Measurements from ENCODE around the gene PPARA. TPM values are rescaled to one million over a fixed set of nuclear protein-coding genes. Genes with fewer than 3 reads are reported as not detected.
A peak's percentile ranks its signal among the peaks of the same experiment; 100 is the strongest.

The PPARA gene
- total RNA-seq, 1 experiment from 2014 or later = 10.7 TPM

- in situ Hi-C loops (cut with HindIII; ENCODE audit: low pct_unique_long_range_greater_than_20kb, low sequenced_read_pairs) = no loop called here
Measured at GRCh38 chr22:46114518-46115387, 35.6 kb upstream of the PPARA start.

GRCh38 chr22:46115388-46115678 is 35.0 kb upstream of the PPARA start:
- Histone ChIP-seq H3K27ac (ENCODE audit: low read length) (peak overlapping the region; percentile 89), H3K9me3 (ENCODE audit: control insufficient read depth, insufficient read depth, low read depth, low read length) (no peaks in the 10 kb centered on the region), H3K27me3 (ENCODE audit: control insufficient read depth, insufficient read depth, low read length) (no peaks in the 10 kb centered on the region), H3K4me3 (ENCODE audit: low read depth in 2 of 2, low read length in 2 of 2) (no peak overlapping the region), H3K36me3 (ENCODE audit: control insufficient read depth, insufficient read depth, low read length) (no peaks in the 10 kb centered on the region), H3K4me1 (ENCODE audit: control insufficient read depth, insufficient read depth, low read length) (peaks cover 76% of the 10 kb centered on the region)
- ChIA-PET POLR2A (no interaction called here), CTCF (interaction anchor here (1.1 kb wide), 1 partner anchor 109 kb away, joined by 4 read pairs; no protein-coding TSS in a partner anchor)
- no peak for ATAC-seq
- in situ Hi-C loops (cut with HindIII; ENCODE audit: low pct_unique_long_range_greater_than_20kb, low sequenced_read_pairs) = no loop called here
- no peak for DNase-seq (ENCODE audit: low read depth, low spot score)
- BruUV-seq (replicated peaks) = no TSS peak
- intact Hi-C loops (cut with micrococcal nuclease; ENCODE audit: unreplicated experiment) = loop anchor here (10.0 kb wide), 1 partner anchor 121 kb away; no protein-coding TSS in a partner anchor
- TF ChIP-seq TCF7L2 (IDR thresholded peaks at IDR 0.05; ENCODE audit: low read depth, low read length) (no peak), POLR2AphosphoS5 (IDR thresholded peaks at IDR 0.05; ENCODE audit: low read depth, low read length) (no peak), CTCF (IDR thresholded peaks at IDR 0.05) (no peak), REST (IDR thresholded peaks at IDR 0.05; ENCODE audit: insufficient read depth in 1 of 2, low read depth in 2 of 2, low read length in 1 of 2) (no peak), SIN3A (IDR thresholded peaks at IDR 0.05; ENCODE audit: borderline replicate concordance, insufficient read depth, low read depth, low read length) (no peak)

More at GRCh38 chr22:46114518-46115387, 35.6 kb upstream of the PPARA start:
- H3K9me3 ChIP-seq (ENCODE audit: control insufficient read depth, insufficient read depth, low read depth, low read length) = no peaks in the 10 kb centered on the region
- CTCF ChIA-PET = interaction anchor here (1.1 kb wide), 1 partner anchor 109 kb away, joined by 4 read pairs; no protein-coding TSS in a partner anchor
- H3K4me1 ChIP-seq (ENCODE audit: control insufficient read depth, insufficient read depth, low read length) = peaks cover 80% of the 10 kb centered on the region
- no peaks in the 10 kb centered on the region for H3K36me3 ChIP-seq (ENCODE audit: control insufficient read depth, insufficient read depth, low read length)
- intact Hi-C loops (cut with micrococcal nuclease; ENCODE audit: unreplicated experiment) = loop anchor here (10.0 kb wide), 1 partner anchor 120 kb away; no protein-coding TSS in a partner anchor
- TF ChIP-seq CTCF (IDR thresholded peaks at IDR 0.05) (peak; percentile 41), REST (IDR thresholded peaks at IDR 0.05; ENCODE audit: insufficient read depth in 1 of 2, low read depth in 2 of 2, low read length in 1 of 2) (no peak), SIN3A (IDR thresholded peaks at IDR 0.05; ENCODE audit: borderline replicate concordance, insufficient read depth, low read depth, low read length) (no peak)
- no TSS peak for BruUV-seq (replicated peaks)
- H3K27ac ChIP-seq (ENCODE audit: low read length) = peak overlapping the region; percentile 89
- no peak overlapping the region for H3K4me3 ChIP-seq (ENCODE audit: low read depth in 2 of 2, low read length in 2 of 2)
- ATAC-seq = peak; percentile 4
- DNase-seq (ENCODE audit: low read depth, low spot score) = no peak
- POLR2A ChIA-PET = no interaction called here
- no peaks in the 10 kb centered on the region for H3K27me3 ChIP-seq (ENCODE audit: control insufficient read depth, insufficient read depth, low read length)

Data from Panc1 (cell line).